GM18909 (cell line): ENCODE measurements around the gene TLR9.
A peak's percentile ranks its signal among the peaks of the same experiment; 100 is the strongest.
"Not testable (repeated sequence)": the region's sequence is repeated elsewhere in the genome, so short reads cannot be mapped to it uniquely, and the experiment has no call there.

ENCODE experiments used
- ATAC-seq: cut with Tn5 transposase; IDR thresholded peaks from one replicate; pipeline ENCODE4 v1.9.1; 2021; ENCODE audit warnings: mild to moderate bottlenecking; ENCODE audit not compliant: unreplicated experiment, poor library complexity

The TLR9 gene

GRCh38 chr3:52225452-52226228 lies at the start of gene TLR9:
TLR9 (minus strand) TSS chr3:52225645; CDS start chr3:52225529, 116 bp downstream.
- ATAC-seq, result peak; percentile 86

- ATAC-seq, result not testable (repeated sequence)
Measured at GRCh38 chr3:52274781-52275180, 49.3 kb upstream of the TLR9 start.

GRCh38 chr3:52272831-52273230 lies 47.4 kb upstream of the TLR9 start:
- ATAC-seq, result no peak

GRCh38 chr3:52272172-52272571 lies 46.7 kb upstream of the TLR9 start:
- not testable (repeated sequence) for ATAC-seq

DNA sequence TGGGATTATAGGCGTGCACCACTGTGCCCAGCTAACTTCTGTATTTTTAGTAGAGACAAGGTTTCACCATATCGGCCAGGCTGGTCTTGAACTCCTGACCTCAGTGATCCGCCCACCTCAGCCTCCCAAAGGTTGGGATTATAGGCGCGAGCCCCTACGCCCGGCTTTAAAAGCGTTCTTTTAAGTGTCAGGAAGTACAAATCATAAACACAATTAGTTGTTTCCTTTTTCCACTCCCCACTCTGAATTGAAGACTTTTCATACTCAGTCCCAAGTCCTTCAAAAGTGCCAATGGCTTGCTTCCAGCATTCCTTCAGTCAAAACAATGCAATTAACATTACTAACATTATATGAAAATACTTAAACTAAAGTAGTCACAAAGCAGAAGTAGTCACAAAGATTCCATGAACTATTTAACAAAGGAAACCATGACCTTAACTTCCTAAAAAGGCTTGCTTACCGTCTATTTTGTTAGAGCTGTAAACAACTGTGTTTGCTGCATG lies 44.9 kb upstream of the TLR9 start:
- no peak for ATAC-seq

- ATAC-seq, result no peak
Measured at GRCh38 chr3:52269776-52270175, 44.3 kb upstream of the TLR9 start.

DNA sequence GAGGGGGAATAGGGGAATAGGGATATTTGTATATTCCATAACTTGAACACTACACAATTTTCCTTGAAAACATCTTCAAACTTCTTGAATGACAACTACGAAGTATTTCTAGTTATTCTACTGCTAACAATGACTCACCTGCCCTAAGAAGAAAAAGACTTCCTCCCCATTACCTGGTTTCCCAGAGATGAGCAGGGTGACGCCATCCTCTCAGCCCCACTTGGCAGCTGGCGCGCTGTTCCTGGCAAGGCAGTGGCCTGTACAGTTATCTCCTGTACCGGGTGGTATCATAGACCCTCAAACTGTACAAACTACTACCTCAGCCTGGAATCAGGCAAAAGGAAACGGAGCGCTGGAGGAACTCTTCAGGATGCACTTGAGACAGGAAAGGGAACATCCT lies 42.6 kb upstream of the TLR9 start:
- no peak for ATAC-seq

GRCh38 chr3:52265387-52265786 lies 39.9 kb upstream of the TLR9 start:
- ATAC-seq, result no peak

GRCh38 chr3:52262447-52262846 lies 37.0 kb upstream of the TLR9 start:
- no peak for ATAC-seq

DNA sequence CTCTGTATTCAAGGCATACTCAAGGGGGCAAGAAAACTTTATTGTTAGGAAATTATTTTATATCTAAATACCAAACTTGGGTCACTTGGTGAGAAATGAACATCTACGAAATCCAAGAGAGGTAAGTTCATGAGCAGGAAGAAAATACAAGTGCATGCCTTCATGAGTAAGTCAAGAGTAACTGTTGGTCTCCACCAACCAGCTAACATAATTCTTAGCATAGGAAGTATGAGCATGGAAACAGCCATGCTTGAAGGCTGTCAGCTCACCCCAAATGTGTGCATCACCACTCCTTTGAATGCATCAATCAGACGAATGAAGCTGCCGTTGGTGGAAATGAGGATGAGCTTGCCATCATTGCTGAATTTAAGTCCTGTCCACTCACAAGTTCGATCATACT lies 34.0 kb upstream of the TLR9 start:
- no peak for ATAC-seq

- no peak for ATAC-seq
Measured at GRCh38 chr3:52259035-52259434, 33.6 kb upstream of the TLR9 start.

GRCh38 chr3:52257911-52258310 lies 32.5 kb upstream of the TLR9 start:
- no peak for ATAC-seq

- ATAC-seq, result no peak
Measured at GRCh38 chr3:52256622-52257021, 31.2 kb upstream of the TLR9 start.

- no peak for ATAC-seq
Measured at GRCh38 chr3:52256159-52256558, 30.7 kb upstream of the TLR9 start.

GRCh38 chr3:52254608-52255007 lies 29.2 kb upstream of the TLR9 start:
- ATAC-seq, result no peak

DNA sequence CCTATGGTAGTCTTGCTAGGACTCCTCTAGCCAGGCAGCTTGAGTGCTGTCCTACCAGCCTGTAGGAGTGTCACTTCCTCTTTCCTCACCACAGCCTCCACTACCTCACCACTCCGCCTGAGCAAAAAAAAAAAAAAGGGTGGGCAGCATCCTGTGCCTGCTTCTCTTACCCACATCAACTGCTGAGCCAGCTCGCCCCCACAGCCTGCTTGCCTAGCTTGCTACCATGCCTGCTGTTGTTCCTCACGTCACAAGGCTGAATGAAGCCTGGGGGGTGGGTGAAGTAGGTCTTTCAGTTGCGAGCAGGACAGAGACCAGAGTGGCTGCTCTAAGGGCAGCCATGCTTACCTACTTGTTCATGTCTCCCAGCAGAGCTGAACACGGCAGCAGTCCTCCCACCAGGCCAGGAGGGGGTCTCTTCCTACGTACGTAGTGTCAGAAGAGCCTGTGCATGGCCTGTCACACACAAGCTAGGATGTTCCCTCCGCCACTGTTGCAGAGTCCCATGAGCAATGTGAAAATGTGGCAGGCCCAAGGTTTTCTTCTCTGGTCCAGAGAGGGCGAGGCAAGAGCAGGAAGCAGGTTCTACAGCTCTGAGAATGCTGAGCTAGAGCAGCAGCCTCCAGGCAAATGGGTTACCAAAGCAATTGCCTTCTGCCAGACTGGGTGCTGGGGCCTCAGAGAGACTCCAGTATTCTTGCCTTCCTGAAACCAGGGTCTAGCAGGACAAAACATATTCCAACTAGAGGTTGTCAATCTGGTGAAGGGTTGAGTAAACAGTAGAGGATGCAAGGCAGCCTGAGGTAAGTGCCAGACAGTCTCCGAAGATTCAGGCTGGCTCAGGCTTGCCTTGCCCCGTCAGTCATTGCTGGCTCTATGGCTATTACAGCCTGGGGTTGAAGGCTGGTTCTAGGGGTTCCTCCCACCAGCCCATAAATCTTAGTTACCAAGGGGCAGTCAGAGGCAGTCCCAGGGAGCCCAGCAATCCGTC lies 28.2 kb upstream of the TLR9 start:
- peak; percentile 90 for ATAC-seq

DNA sequence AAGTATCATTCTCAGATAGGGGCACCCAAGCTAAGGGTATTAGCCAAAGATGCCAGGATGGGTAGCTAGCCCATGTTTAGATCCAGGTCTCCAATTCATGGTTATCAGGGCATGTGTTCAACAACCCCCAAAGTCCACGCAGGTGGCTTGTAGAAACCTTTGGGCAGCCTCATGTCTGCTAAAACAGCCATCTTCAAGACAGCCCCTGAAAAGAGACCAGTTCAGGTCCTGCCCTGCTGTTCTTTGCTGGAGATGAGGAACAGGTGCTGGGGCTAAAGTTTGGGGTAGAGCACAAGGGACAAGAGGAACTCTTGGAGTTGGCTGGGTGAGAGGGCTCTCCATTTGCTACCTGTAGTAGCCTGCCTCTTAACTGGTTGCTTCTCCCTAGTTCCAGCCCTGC lies 24.7 kb upstream of the TLR9 start:
- ATAC-seq, result no peak

- ATAC-seq, result no peak
Measured at GRCh38 chr3:52249683-52250082, 24.2 kb upstream of the TLR9 start.

DNA sequence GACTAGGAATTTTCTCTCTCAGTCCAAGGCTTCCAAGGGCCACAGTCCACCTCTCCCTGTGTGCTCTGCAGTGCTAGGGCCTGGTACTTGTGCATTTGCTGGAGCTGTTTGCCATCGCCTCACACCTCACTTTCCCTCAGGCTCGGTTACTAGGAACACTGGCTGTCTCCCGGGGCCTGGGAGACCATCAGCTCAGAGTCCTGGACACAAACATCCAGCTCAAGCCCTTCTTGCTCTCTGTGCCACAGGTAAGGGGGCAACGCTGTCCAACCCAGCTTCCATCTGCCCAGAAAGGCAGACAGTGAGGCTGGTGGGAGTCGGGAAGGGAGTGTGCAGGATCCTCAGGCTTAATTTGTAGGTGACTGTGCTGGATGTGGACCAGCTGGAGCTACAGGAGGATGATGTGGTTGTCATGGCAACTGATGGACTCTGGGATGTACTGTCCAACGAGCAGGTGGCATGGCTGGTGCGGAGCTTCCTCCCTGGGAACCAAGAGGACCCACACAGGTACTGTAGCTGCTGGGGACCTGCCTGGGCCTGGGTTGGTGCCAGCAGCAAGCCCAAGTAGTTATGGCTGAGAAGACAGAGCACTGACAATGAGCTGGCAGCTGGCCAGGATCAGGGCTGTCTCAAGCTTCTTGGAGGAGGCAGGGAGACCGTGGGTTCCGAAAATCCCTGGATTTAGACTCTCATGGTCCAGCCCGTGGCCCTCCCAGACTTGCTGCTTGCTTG lies 23.5 kb upstream of the TLR9 start:
- no peak for ATAC-seq

GRCh38 chr3:52248165-52248541 lies 22.7 kb upstream of the TLR9 start:
- ATAC-seq, result no peak
